M059J (cell line): ENCODE data around the gene SMCO1. TPM values are rescaled to one million over a fixed set of nuclear protein-coding genes. Genes with fewer than 3 reads are reported as not detected.
"Not testable (repeated sequence)": the region's sequence is repeated elsewhere in the genome, so short reads cannot be mapped to it uniquely, and the experiment has no call there.

Source experiments
- DNase-seq: peaks from one replicate; pipeline ENCODE4 v3.0.0-alpha.2; 2012; ENCODE audit warnings: low read depth
- total RNA-seq: library from RNA; depleted of rRNA; stranded (reverse); fragments of >200 nt; shearing (Covaris generic); gene quantifications from 2 replicates; pipeline ENCODE4 v1.2.3, GENCODE V29; 2014; rRNA removed

The SMCO1 gene
- total RNA-seq, 1 experiment from 2014 or later, result 0.05 TPM

DNA sequence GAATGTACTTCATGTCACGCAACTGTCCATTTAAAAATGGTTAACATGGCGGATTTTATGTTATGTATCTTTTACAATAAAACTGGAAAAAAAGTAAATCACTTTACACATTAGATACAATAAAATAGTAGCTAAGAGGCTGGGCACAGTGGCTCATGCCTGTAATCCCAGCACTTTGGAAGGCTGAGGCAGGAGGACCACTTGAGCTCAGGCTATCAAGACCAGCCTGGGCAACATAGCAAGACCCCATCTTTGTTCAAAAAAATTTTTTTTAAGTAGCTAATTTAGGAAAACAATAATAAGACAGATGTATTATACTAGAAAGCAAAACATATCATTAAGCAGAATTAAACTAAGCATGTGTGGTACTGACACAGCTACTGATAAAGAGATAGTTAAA, 23.1 kb downstream of the SMCO1 start:
- no peak for DNase-seq

DNA sequence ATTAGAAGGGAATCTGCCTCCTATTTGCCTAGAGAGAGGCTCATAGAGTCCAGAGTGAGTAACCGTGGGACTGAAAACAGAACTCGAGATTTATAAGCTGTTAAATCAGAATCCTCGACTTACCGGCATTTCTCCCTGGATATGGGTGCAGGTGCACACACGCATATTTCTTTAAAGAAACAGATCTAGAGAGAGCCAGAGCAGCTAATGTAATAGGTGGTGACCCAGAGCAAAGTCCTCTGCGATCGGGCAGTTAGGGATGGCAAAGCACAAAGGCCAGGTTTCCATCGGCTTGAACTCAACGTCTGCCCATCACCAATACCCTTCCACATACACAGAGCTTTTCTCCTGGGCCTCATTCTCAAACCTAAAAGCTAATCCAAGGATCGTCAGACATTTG, 25.4 kb downstream of the SMCO1 start:
- DNase-seq, result no peak

DNA sequence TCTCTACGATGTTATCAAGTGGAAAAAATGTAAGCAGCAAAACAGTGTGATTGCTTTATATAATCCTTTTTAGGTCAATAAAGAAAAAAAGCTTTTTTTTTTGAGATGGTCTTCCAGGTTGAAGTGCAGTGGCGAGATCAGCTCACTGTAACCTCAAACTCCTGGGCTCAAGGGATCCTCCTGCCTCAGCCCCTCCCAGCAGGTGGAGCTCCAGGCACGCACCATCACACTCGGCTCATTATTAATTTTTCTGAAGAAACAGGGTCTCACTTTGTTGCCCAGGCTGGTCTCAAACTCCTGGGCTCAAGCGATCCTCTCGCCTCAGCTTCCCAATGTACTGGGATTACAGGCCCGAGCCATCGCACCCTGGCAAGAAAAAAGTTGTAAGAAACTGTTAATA, 28.9 kb downstream of the SMCO1 start:
- no peak for DNase-seq

DNA sequence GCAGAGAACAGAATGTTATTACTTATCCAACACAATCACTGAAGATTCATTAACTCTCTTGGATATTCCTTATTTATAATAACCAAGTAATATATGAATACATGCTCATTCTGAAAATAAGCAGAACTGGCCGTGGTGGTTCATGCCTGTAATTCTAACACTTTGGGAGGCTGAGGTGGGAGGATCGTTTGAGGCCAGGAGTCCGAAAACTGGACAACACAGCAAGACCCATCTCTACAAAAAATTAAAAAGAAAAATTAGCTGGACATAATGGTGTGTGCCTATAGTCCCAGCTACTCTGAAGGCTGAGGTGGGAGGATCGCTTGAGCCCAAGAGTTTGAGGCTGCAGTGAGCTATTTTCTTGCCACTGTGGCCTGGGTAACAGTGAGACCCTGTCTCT, 37.5 kb downstream of the SMCO1 start:
- DNase-seq, result no peak

DNA sequence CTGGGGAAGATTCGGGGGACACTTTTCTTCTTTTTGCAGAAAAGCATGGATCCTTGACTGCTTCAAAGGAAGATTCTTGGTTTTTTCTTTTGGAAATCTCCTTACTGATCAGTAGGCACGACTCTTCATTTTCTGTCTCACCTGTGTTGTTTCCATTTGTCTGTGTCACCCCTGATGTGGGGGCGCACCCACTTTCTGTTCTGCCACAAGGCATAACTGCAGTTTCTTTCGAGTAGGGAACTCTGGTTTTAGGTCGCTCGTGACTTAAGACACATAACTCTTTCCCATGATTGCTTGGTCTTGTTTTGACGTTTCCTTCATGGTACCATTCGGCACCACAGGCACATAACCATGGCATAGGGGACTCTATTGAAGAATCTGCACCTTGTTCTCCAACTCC, 42.9 kb downstream of the SMCO1 start:
- DNase-seq, result no peak

DNA sequence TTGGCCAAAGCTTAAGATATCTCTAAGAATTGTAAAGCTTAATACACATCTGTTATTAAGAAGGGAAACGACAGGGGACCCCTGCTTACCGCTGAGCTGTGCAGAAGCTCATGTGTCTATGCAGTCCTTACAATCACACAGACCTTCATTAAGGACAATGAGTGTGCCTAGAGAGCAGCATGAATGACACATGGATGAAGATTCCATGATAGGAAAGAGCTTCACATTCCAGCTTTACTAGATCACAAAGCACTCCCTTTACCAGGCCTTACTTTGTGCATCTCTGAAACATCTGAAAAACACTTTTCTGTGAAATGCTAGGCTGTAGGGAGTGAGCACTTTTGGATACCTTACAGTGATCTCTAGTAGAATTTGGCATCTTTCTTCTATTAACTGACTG, 43.6 kb downstream of the SMCO1 start:
- peak; percentile 11 for DNase-seq

DNA sequence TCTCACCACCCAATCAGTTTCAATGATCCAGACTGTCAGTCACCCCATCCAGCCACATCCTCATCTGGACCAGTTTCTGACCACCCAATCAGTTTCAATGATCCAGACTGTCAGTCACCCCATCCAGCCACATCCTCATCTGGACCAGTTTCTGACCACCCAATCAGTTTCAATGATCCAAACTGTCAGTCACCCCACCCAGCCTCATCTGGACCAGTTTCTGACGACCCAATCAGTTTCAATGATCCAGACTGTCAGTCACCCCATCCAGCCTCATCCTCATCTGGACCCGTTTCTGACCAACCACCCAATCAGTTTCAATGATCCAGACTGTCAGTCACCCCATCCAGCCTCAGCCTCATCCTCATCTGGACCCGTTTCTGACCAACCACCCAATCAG, 45.0 kb downstream of the SMCO1 start:
- not testable (repeated sequence) for DNase-seq

DNA sequence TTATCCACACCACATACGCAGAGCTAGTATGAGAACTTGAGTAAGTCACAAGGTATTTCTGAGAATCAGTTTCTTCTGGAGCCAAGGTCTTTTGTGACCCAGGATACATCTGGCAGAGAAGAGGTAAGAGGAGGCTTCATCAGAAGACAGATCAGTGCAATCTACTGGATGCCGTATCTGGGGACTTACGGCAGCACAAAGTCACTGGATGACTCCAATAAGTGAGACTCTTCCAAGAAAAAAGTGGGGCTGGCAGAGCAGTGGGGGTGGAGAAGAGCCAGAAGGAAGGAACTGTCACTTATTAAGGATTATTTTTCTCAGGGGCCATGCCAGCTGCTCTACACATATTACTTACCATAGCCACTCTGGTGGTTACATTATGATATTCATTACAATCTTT, 51.3 kb downstream of the SMCO1 start:
- DNase-seq, result no peak

DNA sequence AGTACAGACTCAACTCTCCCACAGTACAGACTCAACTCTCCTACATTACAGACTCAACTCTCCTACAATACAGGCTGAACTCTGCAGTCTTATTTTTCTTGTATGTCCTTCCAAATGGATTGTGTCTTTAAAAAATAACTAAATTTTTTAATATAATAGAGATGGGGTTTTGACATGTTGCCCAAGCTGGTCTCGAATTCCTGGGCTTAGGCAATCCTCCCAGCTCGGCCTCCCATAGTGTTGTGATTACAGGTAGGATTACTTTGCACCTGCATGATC, 51.7 kb downstream of the SMCO1 start:
- no peak for DNase-seq

DNA sequence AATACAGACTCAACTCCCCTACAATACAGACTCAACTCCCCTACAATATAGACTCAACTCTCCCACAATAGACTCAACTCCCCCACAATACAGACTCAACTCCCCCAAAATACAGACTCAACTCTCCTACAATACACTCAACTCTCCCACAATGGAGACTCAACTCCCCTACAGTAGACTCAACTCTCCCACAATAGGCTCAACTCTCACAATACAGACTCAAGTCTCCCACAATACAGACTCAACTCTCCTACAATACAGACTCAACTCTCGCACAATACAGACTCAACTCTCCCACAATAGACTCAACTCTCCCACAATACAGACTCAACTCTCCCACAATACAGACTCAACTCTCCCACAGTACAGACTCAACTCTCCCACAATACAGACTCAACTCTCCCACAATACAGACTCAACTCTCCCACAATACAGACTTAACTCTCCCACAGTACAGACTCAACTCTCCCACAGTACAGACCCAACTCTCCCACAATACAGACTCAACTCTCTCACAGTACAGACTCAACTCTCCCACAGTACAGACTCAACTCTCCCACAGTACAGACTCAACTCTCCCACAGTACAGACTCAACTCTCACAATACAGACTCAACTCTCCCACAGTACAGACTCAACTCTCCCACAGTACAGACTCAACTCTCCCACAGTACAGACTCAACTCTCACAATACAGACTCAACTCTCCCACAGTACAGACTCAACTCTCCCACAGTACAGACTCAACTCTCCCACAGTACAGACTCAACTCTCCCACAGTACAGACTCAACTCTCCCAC, 52.3 kb downstream of the SMCO1 start:
- not testable (repeated sequence) for DNase-seq

DNA sequence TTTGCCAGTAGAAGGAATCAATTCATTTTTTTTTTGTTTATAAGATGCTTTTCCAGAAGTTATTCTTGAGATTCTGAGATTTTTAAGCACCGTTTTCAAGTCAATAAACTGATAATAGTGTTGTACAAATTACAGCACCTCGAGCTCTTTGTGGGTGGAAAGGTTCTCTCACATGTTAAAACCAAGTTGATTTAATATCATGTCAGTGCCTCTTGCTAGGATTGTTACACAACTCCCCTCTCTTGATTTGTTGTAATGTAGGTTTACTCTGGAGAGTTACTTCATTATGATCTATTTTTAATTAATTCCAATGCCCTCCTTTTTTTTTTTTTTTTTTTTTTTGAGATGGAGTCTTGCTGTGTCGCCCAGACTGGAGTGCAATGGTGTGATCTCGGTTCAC, 57.1 kb downstream of the SMCO1 start:
- no peak for DNase-seq

DNA sequence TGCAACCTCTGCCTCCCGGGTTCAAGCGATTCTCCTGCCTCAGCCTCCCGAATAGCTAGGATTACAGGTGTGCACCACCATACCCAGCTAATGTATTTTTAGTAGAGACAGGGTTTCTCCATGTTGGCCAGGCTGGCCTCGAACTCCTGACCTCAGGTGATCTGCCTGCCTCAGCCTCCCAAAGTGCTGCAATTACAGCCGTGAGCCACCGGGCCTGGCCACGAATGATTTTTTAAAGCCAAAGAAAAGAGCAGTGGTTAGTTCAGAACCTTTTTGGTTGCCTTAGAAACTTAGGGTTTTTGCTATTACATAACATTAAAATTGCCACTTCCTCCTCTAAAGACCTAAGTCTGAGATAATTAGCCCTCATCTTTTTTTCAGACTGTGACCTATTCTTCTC, 57.7 kb downstream of the SMCO1 start:
- DNase-seq, result not testable (repeated sequence)

Other genes starting within 250 kb of the SMCO1 start
- gene PCYT1A, start 227.6 kb downstream of the SMCO1 start, total RNA-seq, result 67.1 and 83.8 TPM in 2 replicates
- 29.1 and 31.0 TPM in 2 replicates for gene DYNLT2B, start 197.1 kb downstream of the SMCO1 start, total RNA-seq
- gene TM4SF19, start 177.0 kb downstream of the SMCO1 start, total RNA-seq, result 3.2 and 3.3 TPM in 2 replicates
- 9.1 and 17.4 TPM in 2 replicates for gene UBXN7, start 82.9 kb downstream of the SMCO1 start, total RNA-seq
- 16.5 and 22.8 TPM in 2 replicates for gene RNF168, start 11.6 kb downstream of the SMCO1 start, total RNA-seq
- gene WDR53, start 53.2 kb upstream of the SMCO1 start, total RNA-seq, result 10.4 and 16.2 TPM in 2 replicates
- 18.9 and 26.6 TPM in 2 replicates for gene FBXO45, start 53.3 kb upstream of the SMCO1 start, total RNA-seq
- 0.42 and 1.1 TPM in 2 replicates for gene NRROS, start 124.3 kb upstream of the SMCO1 start, total RNA-seq
- 9.0 and 11.2 TPM in 2 replicates for gene CEP19, start 196.9 kb upstream of the SMCO1 start, total RNA-seq
- gene PIGX, start 197.0 kb upstream of the SMCO1 start, total RNA-seq, result 57.4 and 77.0 TPM in 2 replicates
- 35.2 and 57.4 TPM in 2 replicates for gene PAK2, start 224.5 kb upstream of the SMCO1 start, total RNA-seq